Cardiac muscle cell (in vitro differentiated cells and primary cell): ENCODE data around the gene MORN5. TPM values are rescaled to one million over a fixed set of nuclear protein-coding genes. Genes with fewer than 3 reads are reported as not detected.

Experiments
- DNase-seq, 2 donors: peaks; one replicate each; pipeline versions ENCODE4 v3.0.0 to v3.0.0-alpha.2; 2010 to 2017; ENCODE audit warnings: low read depth in 1 of 2, low spot score in 1 of 2
- H3K27ac ChIP-seq: fragments of 200-600 bp; sonication (generic); 2 replicates; pipeline ENCODE4 v1.5.1; 2016
- H3K27me3 ChIP-seq: fragments of 200-600 bp; sonication (generic); 2 replicates; pipeline ENCODE4 v1.6.0; 2016; ENCODE audit warnings: control low read depth
- H3K36me3 ChIP-seq: fragments of 200-600 bp; sonication (generic); 2 replicates; pipeline ENCODE4 v1.5.1; 2016; ENCODE audit warnings: control low read depth
- H3K4me1 ChIP-seq: fragments of 200-600 bp; sonication (generic); 2 replicates; pipeline ENCODE4 v1.8.1; 2017; ENCODE audit warnings: low read depth, mild to moderate bottlenecking, mixed run types
- H3K4me3 ChIP-seq: fragments of 200-600 bp; sonication (generic); 2 replicates; pipeline ENCODE4 v1.5.1; 2016; ENCODE audit warnings: mild to moderate bottlenecking
- H3K9me3 ChIP-seq: fragments of 200-600 bp; sonication (generic); 2 replicates; pipeline ENCODE4 v1.5.1; 2017; ENCODE audit warnings: low read depth, mild to moderate bottlenecking, control low read depth
- polyA plus RNA-seq: library from polyadenylated mRNA; unstranded; fragments of >200 nt; fragmentation: Nextera tagmentation; extraction: Ambion mirVana; gene quantifications from 2 replicates; pipeline ENCODE4 v1.2.1, GENCODE V29; 2016
- total RNA-seq: library from RNA; depleted of rRNA; stranded (reverse); fragments of >200 nt; gene quantifications from 2 replicates; pipeline ENCODE4 v1.2.3, GENCODE V29; 2016
- TF ChIP-seq, protein P1 (sequence below): IDR thresholded peaks from 2 replicates; pipeline ENCODE4 v1.5.1; 2012; ENCODE audit warnings: low read depth, mild to moderate bottlenecking, low read length

Gene MORN5
- total and polyA plus RNA-seq, 2 experiments from 2014 or later = not detected

GRCh38 chr9:122168356-122168755 is 8.6 kb downstream of the MORN5 start:
- TF ChIP-seq, protein P1, sequence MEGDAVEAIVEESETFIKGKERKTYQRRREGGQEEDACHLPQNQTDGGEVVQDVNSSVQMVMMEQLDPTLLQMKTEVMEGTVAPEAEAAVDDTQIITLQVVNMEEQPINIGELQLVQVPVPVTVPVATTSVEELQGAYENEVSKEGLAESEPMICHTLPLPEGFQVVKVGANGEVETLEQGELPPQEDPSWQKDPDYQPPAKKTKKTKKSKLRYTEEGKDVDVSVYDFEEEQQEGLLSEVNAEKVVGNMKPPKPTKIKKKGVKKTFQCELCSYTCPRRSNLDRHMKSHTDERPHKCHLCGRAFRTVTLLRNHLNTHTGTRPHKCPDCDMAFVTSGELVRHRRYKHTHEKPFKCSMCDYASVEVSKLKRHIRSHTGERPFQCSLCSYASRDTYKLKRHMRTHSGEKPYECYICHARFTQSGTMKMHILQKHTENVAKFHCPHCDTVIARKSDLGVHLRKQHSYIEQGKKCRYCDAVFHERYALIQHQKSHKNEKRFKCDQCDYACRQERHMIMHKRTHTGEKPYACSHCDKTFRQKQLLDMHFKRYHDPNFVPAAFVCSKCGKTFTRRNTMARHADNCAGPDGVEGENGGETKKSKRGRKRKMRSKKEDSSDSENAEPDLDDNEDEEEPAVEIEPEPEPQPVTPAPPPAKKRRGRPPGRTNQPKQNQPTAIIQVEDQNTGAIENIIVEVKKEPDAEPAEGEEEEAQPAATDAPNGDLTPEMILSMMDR = no peak
- Histone ChIP-seq H3K4me3 (no peak overlapping the region), H3K27me3 (peaks cover 12% of the 10 kb centered on the region), H3K36me3 (no peaks in the 10 kb centered on the region), H3K9me3 (no peaks in the 10 kb centered on the region), H3K4me1 (no peaks in the 10 kb centered on the region), H3K27ac (no peak overlapping the region)
- no peak for DNase-seq

- DNase-seq = no peak
- H3K4me3 ChIP-seq = no peak overlapping the region
- no peaks in the 10 kb centered on the region for H3K9me3 ChIP-seq
- no peaks in the 10 kb centered on the region for H3K36me3 ChIP-seq
- TF ChIP-seq, protein P1 = no peak
- H3K27me3 ChIP-seq = peaks cover 8% of the 10 kb centered on the region
- no peaks in the 10 kb centered on the region for H3K4me1 ChIP-seq
- H3K27ac ChIP-seq = no peak overlapping the region
Measured at GRCh38 chr9:122172131-122172530, 12.4 kb downstream of the MORN5 start.

- Histone ChIP-seq H3K4me3 (no peak overlapping the region), H3K27ac (no peak overlapping the region), H3K27me3 (peaks cover 8% of the 10 kb centered on the region), H3K36me3 (no peaks in the 10 kb centered on the region), H3K9me3 (no peaks in the 10 kb centered on the region), H3K4me1 (no peaks in the 10 kb centered on the region)
- DNase-seq = no peak
- TF ChIP-seq, protein P1 = no peak
Measured at GRCh38 chr9:122173670-122174069, 14.0 kb downstream of the MORN5 start.

GRCh38 chr9:122176916-122177315 is 17.2 kb downstream of the MORN5 start:
- H3K27ac ChIP-seq = no peak overlapping the region
- no peaks in the 10 kb centered on the region for H3K4me1 ChIP-seq
- no peak for DNase-seq
- no peak overlapping the region for H3K4me3 ChIP-seq
- peaks cover 5% of the 10 kb centered on the region for H3K27me3 ChIP-seq
- no peaks in the 10 kb centered on the region for H3K9me3 ChIP-seq
- H3K36me3 ChIP-seq = no peaks in the 10 kb centered on the region
- TF ChIP-seq, protein P1 = no peak

DNA sequence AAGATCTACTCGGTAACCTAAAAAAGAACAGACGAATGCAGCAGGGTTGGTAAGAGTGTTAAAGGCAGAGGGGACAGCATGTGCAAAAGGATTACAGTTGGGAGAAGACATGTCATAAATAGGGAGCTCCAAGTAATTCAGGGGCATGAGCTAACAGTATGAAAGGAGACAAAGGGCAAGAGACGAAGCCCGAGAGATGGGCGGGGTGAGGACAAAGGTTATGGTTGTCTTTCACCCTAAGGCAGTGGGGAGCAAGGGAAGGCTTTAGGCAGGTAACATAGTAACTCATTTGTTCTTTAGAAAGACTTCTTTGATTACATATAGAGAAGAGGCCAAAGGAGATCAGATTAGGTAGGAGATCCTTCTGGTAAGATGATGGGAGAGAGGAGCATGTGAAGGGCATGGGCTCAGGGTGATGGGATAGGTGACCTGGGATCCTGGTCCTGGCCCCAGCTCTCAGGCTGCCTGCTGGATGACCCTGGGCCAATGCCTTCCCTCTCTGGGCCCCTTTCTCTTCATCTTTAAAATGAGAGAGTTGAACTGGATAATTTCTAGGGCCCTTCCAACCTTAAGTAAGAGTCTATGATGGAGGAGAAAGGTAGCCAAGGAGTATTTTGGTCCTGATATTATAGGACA is 19.5 kb downstream of the MORN5 start:
- TF ChIP-seq, protein P1 = no peak
- Histone ChIP-seq H3K27me3 (no peaks in the 10 kb centered on the region), H3K4me3 (no peak overlapping the region), H3K27ac (no peak overlapping the region), H3K36me3 (no peaks in the 10 kb centered on the region), H3K4me1 (no peaks in the 10 kb centered on the region), H3K9me3 (no peaks in the 10 kb centered on the region)
- DNase-seq = no peak
